ENCODE measurements around the gene MARCHF6. TPM values are rescaled to one million over a fixed set of nuclear protein-coding genes. Genes with fewer than 3 reads are reported as not detected.

Gene MARCHF6
- total and polyA plus RNA-seq, 9 of the 15 experiments (the other 6 are each of a cell fraction or from before 2014, with no cell fraction given): 74.1 to 456 (median 116) TPM

GRCh38 chr5:10354048-10354872 is 765 bp downstream of the MARCHF6 start (continued):
- TF ChIP-seq CTCF (IDR thresholded peaks at IDR 0.05 in 2 of 3, conservative IDR thresholded peaks at IDR 0.05 in 1 of 3; ENCODE audit: insufficient read depth in 2 of 3, low read depth in 1 of 3, low read length in 3 of 3) (peak in 1 of 3 experiments; percentile 8; a peak in 1 of 6 replicates), CREBBP (IDR thresholded peaks at IDR 0.05; ENCODE audit: low read depth, low read length) (no peak), DEAF1 (CRISPR knock-in tag; IDR thresholded peaks at IDR 0.05) (no peak), BRCA1 (IDR thresholded peaks at IDR 0.05) (no peak), BRCA1 (CRISPR knock-in tag; IDR thresholded peaks at IDR 0.05) (no peak), TCF15 (CRISPR knock-in tag; IDR thresholded peaks at IDR 0.05) (no peak), SREBF2 (CRISPR knock-in tag; IDR thresholded peaks at IDR 0.05) (no peak), GATAD2A (IDR thresholded peaks at IDR 0.05) (no peak; the same call in 1 of the 2 replicates), ZNF184 (CRISPR knock-in tag; IDR thresholded peaks at IDR 0.05) (no peak), THRB (CRISPR knock-in tag; conservative IDR thresholded peaks at IDR 0.05) (no peak), PCBP1 (IDR thresholded peaks at IDR 0.05; ENCODE audit: low read depth, low read length, poor library complexity, severe bottlenecking) (no peak), ZBTB2 (IDR thresholded peaks at IDR 0.05) (no peak), EZH2 (IDR thresholded peaks at IDR 0.05; ENCODE audit: borderline replicate concordance, low read depth, low read length) (no peak)
- TF ChIP-seq, protein P1, sequence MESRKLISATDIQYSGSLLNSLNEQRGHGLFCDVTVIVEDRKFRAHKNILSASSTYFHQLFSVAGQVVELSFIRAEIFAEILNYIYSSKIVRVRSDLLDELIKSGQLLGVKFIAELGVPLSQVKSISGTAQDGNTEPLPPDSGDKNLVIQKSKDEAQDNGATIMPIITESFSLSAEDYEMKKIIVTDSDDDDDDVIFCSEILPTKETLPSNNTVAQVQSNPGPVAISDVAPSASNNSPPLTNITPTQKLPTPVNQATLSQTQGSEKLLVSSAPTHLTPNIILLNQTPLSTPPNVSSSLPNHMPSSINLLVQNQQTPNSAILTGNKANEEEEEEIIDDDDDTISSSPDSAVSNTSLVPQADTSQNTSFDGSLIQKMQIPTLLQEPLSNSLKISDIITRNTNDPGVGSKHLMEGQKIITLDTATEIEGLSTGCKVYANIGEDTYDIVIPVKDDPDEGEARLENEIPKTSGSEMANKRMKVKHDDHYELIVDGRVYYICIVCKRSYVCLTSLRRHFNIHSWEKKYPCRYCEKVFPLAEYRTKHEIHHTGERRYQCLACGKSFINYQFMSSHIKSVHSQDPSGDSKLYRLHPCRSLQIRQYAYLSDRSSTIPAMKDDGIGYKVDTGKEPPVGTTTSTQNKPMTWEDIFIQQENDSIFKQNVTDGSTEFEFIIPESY (CRISPR knock-in tag; IDR thresholded peaks at IDR 0.05): no peak
- TF ChIP-seq, protein P2, sequence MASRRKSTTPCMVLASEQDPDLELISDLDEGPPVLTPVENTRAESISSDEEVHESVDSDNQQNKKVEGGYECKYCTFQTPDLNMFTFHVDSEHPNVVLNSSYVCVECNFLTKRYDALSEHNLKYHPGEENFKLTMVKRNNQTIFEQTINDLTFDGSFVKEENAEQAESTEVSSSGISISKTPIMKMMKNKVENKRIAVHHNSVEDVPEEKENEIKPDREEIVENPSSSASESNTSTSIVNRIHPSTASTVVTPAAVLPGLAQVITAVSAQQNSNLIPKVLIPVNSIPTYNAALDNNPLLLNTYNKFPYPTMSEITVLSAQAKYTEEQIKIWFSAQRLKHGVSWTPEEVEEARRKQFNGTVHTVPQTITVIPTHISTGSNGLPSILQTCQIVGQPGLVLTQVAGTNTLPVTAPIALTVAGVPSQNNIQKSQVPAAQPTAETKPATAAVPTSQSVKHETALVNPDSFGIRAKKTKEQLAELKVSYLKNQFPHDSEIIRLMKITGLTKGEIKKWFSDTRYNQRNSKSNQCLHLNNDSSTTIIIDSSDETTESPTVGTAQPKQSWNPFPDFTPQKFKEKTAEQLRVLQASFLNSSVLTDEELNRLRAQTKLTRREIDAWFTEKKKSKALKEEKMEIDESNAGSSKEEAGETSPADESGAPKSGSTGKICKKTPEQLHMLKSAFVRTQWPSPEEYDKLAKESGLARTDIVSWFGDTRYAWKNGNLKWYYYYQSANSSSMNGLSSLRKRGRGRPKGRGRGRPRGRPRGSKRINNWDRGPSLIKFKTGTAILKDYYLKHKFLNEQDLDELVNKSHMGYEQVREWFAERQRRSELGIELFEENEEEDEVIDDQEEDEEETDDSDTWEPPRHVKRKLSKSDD (conservative IDR thresholded peaks at IDR 0.05; ENCODE audit: low read length): no peak
